ENCODE data around the gene RPL10A.

RPL10A gene

DNA sequence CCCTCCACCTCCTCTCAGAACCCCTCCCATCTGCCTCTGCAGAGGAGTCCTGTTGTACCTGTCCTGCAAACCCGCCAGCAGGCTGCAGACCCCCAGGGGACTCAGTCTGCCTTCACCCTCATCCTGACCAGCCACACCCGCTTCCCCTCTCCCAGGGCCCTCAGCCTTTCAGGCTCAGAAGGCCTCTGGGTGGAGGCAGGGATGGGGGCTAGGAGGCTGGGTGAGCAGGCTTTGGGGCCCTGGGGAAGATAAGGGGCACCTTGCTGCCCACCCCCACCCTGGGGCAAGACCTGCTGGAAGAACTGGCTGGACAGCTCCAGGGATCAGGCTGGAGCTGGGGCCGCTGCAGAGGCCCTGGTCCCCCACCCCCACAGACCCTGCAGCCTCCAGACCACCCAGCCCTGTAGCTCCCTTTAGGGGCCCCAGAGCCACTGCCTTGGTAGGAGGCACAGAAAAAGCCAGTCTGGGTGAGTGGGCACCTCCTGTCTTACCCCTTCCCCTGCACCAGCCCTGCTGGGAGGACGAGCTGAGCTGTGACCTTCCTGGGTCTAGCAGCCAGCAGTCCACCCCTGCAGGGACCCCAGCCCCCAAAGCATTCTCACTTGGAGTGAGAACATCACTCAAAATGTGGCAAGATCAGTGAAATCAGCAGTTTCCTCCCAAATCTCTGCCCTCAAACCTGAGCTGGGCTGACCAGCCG lies 23.5 kb downstream of the RPL10A start:
- DNase-seq (ENCODE audit: low read depth in 2 of 2, low spot score in 1 of 2) = no peak

DNA sequence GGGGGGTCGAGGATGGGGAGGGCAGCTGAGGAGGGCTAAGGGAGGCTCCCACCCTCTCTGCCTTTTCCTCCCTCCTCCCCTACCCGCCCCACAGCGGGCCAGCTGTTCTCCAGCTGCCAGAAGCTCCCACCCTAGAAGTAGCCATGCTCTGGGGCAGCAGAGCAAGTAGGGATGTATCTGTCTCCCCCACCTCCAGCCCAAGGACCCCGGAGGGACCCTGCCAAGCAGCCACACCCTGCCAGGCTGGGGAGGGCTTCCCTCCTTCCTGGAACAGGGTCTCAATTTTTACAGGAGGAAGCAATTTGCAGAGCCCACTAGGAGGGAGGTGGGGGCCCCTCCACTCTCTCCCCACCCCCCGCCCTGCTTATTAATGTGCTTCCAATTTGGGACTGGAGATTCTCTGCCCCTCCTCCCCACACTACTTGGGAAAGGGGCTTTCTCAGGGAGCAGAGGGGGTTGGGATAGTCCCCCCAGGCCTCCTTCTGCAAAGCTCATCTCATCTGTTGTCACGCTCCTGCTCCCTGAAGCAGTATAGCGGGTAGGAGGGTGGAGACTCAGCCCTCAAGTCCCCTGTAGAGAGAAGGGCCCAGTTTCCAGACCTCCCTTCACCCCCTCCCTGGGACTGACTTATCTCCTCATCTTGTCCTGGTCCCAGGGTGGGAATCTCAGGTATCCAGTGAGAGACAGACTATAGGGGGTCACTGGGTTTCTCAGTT lies 24.2 kb downstream of the RPL10A start:
- DNase-seq (ENCODE audit: low read depth in 2 of 2, low spot score in 1 of 2) = no peak

DNA sequence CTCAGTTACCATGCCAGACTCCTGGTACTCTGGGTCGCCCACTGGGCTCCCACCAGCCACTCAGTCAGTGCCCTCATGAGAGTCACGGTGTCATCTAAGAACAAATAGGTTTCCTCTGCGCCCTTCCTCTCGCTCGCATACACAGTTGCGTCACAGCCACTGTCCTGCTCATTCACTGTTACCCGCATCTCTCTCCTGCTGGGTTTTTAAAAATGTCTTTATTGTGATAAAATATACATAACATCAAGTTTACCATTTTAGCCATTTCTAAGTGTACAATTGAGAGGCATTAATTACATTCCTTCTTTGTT lies 24.7 kb downstream of the RPL10A start:
- no peak for DNase-seq (ENCODE audit: low read depth in 2 of 2, low spot score in 1 of 2)

DNA sequence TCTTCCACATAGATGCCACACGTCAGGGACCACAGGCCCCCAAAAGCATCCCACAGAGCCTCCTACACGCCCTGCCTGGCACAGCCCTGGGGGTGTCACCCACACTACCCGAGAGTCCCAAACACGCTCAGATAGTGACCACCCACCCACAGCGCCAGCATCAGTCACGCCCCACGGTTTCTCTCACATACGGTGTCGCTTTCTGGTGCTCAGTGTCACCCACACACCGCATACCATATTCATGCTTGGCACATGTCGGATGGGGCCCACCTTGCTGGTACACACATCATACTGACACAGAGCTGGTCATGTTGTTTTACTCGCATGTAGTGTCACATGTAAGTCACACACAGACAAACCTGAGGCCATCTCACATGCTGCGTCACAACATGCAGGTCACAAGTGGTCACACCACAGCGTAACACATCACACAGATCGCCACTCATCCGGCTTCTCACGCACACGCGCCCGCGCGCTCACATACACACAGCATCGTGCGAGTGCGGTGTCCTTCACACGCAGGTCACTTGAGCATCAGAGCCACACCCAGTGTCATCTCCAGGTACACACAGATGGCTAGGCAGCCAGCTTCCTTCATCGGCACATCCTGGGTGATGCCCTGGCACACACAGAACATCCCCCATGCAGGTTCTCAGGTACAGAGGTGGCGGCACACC lies 25.2 kb downstream of the RPL10A start:
- no peak for DNase-seq (ENCODE audit: low read depth in 2 of 2, low spot score in 1 of 2)

DNA sequence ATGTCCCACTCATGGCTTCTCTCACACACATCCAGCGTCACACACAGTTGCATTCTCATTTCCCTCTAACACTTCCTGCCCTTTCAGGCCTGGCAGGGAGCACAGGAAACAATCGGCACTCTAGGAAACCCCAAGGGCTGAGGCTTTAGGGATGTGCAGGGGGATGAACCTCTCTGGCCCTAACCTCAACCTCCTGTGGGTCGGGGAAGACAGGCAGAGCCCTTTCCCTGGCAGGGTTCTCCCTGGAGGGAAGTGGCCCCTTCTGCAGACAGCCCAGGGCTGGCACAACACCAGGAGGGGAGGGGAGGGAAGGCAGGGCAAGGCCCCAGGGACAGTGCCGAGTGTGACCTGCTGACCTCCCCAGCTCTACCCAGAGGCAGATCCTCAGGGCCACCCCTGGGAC lies 26.0 kb downstream of the RPL10A start:
- DNase-seq (ENCODE audit: low read depth in 2 of 2, low spot score in 1 of 2) = no peak

DNA sequence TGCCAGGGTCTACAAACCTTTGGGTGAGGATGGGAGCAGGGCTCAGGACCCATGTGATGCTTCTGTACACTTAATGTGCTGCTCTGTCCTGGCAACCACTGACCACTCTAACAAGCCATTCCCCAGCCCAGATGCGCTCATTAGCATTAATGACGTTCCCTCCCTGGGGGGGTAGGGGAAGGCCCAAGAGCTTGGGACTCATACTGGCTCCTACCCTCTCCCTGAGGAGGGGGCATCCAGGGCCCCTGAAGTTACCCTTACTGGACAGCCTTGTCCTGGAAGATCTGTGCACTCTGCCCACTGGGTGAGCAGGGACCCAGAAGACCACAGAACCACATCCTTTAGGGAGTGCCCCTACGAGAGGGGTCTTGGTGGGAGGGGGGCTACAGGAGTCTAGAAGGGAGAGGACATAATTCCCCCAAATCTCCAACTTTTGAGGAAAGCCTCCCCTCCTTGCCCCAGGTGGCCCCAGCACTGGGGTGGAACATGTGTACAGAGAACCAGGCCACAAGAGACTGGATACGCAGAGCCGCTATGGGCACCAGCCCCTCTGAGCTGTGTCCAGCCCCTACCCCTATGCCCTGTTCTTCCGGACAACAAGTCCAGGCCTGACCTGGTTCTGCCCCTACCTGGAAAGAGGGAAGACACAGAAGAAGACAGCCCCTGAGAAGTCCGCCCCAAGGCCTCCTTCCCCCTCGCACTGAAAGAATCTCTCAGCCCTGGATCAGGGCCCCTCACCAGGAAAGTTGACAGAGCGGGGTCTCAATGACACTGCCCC lies 27.2 kb downstream of the RPL10A start:
- no peak for DNase-seq (ENCODE audit: low read depth in 2 of 2, low spot score in 1 of 2)

DNA sequence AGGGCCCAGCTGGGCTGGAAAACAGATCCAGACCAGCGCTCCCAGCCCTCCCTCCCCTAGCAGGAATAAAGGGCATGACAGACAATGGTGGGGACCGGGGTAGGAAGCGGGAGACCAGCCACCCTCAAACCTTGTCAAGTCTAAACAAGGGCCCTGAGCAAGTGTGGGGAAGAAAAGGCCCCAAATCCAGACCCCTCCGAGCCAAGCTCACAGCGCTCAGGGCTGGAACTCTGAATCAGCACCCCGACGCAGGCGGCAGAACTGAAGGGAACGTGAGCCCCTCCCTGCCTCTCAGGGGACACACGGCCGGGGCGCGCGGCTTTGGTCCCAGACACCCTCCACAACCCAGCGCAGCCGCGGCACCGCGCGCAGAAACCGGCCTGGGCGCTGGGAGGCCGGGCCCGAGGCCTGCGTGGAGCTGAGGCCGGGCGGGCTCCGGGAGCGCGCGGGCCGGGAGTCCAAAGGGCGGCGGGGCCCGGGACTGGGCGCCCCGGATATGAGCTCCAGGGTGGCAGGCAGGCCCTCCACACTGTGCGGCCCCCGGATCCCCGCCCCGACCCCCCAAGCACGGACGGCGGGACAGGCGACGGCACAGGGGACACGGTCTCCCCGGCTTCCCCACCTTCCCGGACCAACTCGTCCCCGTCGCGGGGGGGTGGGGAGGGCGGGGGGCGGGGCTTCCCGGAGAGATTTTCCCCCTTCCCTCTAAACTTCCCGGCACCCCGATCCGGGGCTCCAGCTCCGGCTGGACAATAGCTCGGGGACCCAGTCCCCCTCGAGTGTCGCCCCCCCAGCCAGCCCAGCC lies 28.0 kb downstream of the RPL10A start:
- no peak for DNase-seq (ENCODE audit: low read depth in 2 of 2, low spot score in 1 of 2)

DNA sequence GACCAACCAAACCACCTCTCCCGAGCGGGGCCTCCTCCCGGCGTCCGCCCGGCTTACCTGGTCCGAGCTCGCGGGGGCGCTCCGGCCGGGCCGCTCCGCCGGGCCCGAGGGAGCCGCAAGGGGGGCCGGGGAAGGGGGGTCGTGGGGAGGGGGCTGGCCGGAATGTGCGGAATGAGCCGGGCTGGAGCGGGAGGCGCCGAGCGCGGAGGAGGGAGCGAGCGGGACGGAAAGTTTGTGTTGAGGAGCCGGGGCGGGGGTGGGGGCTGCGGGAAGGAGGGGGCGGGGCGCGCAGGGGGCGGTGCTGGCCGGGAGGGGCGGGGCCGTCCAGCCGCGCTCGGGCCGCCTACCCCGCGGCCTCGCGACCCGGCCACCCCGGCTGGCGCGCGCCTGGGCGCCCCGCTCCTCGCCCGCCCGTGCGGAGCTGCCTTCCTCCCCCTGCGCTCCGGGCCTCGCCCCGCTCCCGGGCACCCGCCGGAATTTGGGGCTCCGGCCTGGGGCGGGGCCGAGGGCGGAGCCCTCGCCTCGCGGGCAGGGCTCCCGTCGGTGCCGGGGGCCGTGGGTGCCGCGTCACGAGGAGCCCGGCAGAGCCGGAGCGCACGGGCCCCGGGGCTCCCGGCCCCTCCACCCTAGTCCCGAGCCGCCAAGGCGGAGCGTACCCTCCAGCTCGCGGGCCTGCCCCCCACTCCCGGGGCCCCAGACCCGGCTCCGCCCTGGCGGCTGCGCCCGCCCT lies 28.8 kb downstream of the RPL10A start, which contains the start of gene TEAD3:
Gene TEAD3, minus strand, starts transcription at position 239 of the 730 bp plus-strand sequence.
- peak in 1 of 2 donors; percentile 18 for DNase-seq (ENCODE audit: low read depth in 2 of 2, low spot score in 1 of 2)

DNA sequence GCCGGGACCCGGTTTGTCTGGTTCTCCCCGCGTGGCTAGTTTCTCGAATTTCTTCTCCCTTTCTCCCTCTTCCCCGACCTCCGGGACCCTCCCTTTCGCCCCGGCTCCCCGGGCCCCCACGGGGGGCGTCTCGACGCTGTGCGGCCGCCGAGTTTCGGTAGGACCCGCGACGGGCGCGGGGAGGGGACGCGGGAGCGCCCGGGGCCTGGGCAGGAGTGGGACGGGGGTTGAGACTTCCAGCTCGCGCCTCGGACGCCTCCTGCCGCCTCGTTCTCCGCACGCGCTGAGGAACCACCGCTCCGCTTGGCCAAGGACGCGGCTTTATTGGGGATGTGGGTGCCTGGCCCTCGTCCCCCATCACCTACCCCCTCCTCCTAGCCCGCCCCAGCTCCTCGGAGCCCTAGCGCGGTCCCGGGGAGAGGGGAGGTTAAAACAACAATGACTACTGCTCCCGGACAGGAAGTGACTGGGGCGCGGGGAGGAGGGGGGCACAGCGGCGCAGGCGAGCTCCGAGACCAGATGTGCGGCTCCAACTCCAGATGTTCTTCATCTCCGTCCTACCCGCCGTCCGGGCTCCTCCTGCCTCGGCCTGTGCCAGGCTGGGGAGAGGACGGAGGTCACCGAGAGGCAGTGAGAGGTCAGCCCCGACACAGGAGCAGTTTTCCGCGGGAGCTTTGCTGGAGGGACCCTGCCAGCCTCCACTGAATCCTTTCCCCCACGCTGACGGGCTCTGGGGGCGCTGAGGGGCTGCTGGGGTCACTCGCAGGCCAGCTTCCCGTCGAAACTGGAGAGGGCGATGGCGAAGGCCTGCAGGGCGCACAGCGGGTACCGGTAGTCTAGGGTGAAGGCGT lies 29.6 kb downstream of the RPL10A start:
- DNase-seq (ENCODE audit: low read depth in 2 of 2, low spot score in 1 of 2) = peak in 1 of 2 donors; percentile 20

DNA sequence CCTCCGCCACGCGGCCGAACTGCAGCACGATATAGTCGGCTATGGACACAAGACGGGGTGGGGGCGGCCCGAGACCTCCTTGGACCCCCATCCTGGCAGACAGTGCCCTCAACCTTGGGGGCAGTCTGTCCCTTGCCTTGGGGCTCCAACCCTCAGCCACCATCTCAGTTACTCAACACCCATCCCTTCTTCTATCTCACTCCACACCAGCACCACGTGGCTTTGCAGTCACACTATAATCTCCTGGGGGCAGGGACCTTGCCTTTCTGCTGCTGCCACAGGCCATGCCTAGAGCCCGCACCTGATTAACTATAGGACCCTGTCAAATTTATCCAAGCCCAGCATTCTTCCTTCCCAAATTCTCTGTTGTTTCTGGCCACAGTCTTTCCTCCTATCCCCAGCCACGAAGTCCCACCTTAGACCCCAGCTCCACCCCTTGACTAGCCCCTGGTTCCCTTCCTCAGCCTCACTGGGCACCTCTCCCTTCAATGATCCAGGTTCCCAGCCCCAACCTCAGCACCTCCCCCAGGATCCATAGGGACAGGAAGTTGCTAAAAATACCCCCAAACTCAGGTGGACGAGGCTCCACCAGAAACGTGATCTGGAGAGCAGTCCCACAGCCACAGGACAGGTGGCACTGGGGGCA lies 30.3 kb downstream of the RPL10A start:
- no peak for DNase-seq (ENCODE audit: low read depth in 2 of 2, low spot score in 1 of 2)

DNA sequence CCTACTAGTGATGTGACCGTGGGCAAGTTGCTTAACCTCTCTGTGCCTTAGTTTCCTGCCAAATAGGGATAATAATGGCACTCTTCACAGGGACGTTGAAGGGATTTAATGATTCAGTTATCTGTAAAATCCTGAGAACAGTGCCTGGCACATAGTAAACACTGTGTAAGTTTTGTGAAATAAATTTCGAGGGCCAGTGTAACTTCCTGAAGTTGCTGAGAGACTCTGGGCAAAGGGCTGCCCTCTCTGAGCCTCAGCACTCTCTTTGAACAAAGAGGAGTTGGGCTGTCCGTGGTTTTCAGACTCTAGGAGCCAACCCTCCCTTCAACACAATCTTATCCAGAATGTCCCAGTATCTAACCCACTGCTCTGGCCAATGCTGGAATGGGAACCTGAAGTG lies 31.2 kb downstream of the RPL10A start:
- no peak for DNase-seq (ENCODE audit: low read depth in 2 of 2, low spot score in 1 of 2)

DNA sequence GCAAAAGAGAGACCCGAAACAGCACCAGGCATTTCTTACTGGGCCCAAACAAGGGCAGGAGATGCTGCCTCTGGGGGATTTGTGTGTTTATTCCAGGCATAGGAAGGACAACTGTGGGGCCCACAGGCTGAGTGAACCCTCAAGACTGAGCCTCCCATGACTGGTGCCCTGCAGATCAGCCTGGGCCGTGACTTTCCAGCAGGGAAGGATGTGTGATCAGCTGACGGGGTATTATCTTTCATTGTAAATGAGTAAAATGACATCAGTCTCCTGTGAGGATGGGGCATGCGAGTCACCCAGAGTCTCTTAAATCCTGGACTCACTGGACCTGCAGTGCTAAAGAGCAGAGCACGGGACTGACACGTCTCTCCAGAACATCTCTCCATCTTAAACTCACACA lies 32.6 kb downstream of the RPL10A start:
- no peak for DNase-seq (ENCODE audit: low read depth in 2 of 2, low spot score in 1 of 2)

DNA sequence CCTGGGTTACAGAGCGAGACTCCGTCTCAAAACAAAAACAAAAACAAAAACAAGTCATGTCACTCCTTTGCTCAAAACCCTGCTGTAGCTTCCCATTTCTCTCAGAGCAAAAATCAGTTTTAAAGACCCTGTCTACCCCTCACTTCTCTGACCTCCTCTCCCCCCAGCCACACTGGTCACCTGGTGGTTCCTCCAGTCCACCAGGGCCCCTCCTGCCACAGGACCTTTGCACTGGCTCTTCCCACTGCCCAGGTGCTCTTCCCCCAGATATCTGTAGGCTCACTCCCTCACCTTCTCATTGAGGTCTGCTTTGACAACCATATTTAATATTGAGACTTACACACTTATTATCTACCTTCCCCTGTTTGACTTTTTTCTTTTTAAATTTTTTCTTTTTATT lies 33.6 kb downstream of the RPL10A start:
- DNase-seq (ENCODE audit: low read depth in 2 of 2, low spot score in 1 of 2) = no peak

DNA sequence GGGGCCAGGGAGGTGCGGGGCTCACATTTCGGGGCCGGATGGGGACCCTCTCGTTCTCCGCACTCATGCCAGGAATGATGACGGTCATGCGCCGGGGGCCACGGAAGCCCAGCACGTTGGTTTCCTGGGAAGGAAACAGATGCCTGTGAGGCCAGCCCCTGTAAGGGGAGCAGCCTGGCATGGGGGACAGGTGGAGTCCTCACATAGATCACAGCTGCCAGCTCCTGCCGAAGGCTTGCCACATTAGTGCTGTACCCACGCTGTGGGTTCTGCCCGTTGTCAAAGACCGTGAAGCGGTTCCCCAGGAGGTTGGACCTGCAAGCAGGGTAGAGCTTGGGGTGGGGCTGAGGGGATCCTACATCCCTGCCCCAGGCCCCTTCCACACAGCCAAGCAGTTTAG lies 35.3 kb downstream of the RPL10A start:
- DNase-seq (ENCODE audit: low read depth in 2 of 2, low spot score in 1 of 2) = no peak

DNA sequence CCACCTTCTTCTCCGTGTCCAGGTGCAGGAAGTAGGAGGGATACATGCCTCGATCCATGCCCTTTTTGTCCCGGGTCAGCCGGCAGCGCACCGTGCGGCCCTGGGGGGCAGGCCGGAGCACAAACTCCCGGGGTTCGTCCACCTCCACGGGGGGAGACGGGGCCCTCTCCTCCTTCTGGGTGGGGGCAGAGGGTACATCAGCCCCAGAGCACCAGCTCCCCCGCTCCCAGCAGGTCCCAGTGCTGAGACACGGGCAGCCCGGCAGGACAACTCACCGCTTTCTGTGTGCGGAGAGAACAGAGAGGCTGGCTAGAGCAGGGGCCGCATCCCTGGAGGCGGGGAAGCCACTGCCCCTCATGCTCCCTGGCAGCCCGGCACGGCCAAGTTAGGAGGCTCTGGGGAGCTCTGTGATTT lies 37.8 kb downstream of the RPL10A start:
- DNase-seq (ENCODE audit: low read depth in 2 of 2, low spot score in 1 of 2) = no peak

DNA sequence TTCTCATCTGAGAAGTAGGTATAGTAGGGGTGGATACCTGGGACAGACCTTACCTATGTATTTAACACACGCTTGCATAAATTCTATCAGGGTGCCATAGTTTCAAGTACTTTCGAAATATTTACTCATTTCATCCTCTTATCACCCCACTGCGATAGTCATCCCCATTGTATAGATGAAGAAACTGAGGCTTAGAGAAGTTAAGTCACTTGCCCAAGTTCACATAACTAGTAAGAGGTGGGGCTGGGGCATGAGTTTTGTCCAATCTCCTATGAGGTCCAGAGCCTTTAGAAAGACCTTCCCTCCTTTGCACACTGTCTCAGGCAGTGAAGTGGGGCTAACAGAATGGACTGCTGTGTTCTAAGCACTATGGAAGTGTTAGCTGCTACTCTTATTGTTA lies 38.3 kb downstream of the RPL10A start:
- DNase-seq (ENCODE audit: low read depth in 2 of 2, low spot score in 1 of 2) = no peak

DNA sequence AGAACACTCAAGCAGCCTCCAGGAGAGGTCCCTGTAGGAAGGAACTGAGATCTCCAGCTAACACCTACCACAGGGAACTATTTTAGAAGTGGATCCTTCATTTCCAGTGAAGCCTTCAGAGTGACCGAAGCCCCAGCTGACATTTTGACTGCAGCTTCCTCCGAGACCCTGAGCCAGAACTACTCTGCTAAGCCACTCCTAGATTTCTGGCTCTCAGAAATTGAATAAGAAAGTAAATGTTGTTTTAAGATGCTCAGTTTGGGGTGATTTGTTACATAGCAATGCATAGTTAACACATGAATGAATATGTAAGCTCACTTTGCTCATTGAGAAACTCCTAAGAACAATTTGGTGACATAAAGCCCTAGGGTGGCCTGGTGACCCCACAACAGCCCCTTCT lies 39.0 kb downstream of the RPL10A start:
- no peak for DNase-seq (ENCODE audit: low read depth in 2 of 2, low spot score in 1 of 2)

DNA sequence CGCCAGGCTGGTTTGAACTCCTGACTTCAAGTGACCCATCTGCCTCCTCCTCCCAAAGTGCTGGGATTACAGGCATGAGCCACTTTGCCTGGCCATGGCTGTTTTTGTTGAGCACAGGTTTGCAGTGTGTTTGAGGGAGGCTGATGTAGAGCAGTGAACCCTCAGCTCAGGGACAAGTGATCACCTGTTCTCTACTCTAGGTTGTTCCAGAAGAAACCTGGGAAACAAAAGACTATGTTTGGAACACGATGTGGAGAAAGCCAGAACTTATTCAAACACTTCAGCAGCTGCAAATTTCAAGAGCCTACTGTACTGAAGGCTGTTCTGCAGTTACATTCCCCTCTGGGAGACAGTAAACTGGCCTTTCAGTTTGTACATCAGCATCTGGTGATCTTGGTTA lies 39.8 kb downstream of the RPL10A start:
- no peak for DNase-seq (ENCODE audit: low read depth in 2 of 2, low spot score in 1 of 2)

DNA sequence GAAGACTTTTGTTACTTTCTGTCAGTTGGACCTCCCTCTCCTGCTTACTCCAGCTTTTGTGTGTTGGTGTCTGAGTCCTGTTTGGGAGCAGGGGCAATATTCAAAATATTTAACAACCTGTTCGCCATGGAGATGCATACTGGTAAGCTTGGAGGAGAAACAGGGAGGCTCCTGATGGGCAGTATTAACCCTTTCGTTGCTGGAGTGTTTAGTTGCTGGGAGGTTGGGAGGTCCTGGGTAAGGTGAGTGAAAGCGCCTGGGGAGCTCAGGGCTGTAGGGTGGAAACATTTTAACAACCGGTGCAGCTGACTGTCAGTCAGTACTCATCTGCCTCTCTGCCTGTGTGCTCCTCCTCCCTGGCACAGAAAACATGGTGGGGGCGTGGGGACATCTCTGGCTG lies 40.3 kb downstream of the RPL10A start:
- no peak for DNase-seq (ENCODE audit: low read depth in 2 of 2, low spot score in 1 of 2)

All from stimulated activated CD8-positive, alpha-beta memory T cell treated with anti-CD3 and anti-CD28 coated beads, Interleukin-4, amount 100 ng/mL, for 4 hours (primary cell).